Measurements from ENCODE around the gene TENM4.

- no peak for TF ChIP-seq EP300 (IDR thresholded peaks at IDR 0.05)
- no peak for TF ChIP-seq POLR2A (IDR thresholded peaks at IDR 0.05)
Observed at GRCh38 chr11:78607696-78608095, 833.1 kb downstream of the TENM4 start.
